Subcutaneous adipose tissue (tissue), 4 donors: Measurements from ENCODE around the gene SERGEF. TPM values are rescaled to one million over a fixed set of nuclear protein-coding genes. Genes with fewer than 3 reads are reported as not detected.

ENCODE experiments used
- CTCF ChIP-seq: fragments of 450-650 bp; IDR thresholded peaks from one replicate; pipeline ENCODE4 v1.5.1; 2016; ENCODE audit warnings: low read depth, mild to moderate bottlenecking, control low read depth, antibody characterized with exemption, moderate library complexity
- total RNA-seq, 4 donors: library from RNA; depleted of rRNA; stranded (reverse); fragments of >200 nt; gene quantifications; one replicate each; pipeline ENCODE4 v1.1.0, GENCODE V29; 2016

The SERGEF gene
- total RNA-seq, 4 donors from 2014 or later = 22.2 to 27.9 (median 26.1) TPM

DNA sequence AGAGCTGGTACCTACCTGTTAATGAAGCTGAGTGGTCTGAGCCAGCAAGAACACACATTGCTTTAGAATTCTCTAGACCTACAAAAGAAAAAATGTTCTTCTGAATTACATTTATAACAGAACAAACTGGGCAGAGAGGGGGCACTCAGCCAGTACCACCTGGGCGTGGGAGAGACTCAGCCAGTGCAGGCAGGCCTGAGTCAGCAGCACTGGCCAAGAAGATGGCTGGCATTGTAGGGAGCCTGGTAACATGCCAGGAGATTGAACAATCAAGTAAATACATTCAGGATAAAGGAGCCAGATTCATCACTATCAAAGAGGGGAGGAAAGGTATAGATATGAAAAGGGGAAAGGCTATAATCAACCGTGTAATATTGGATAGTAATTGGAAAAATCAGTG, 19.9 kb downstream of the SERGEF start:
- TF ChIP-seq CTCF = no peak

- no peak for TF ChIP-seq CTCF
Measured at GRCh38 chr11:17991783-17992433, 20.9 kb downstream of the SERGEF start.

DNA sequence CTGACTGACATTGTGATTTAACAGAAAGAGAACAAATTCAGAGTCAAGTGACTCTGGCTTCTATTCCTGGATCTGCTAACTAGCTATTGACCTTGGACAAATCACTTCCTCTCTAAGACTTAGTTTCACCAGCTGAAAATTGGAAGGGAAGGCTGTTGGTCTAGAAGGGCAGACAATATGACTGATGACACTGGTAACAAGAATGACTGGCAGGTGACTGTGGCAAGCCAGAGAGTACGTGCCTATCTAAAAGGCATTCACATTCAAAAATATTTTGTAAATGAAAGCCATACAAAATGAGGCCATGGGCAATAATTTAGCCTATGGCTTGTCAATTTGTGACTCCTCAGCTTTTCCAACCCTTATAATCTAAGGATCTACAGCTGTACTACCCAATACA, 23.5 kb downstream of the SERGEF start:
- no peak for TF ChIP-seq CTCF

GRCh38 chr11:17988465-17988864, 24.4 kb downstream of the SERGEF start:
- no peak for TF ChIP-seq CTCF

DNA sequence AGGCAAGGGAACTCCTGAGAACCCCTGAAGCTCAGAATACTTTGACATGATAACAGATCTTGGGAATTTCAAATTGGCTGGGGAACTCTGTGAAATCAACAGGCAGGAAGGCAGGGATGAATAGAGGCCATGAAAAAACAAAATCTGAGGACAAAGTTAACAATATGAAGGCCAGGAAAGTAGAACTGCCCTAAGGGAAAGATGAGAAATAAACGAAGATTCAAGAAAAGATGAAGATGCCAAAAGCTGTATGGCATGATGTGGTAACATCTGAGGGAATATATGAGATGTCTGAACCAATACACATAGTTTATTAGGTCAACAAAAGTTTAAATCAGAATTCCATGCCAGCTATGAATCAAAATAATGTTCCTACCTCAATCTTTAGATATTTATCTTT, 25.0 kb downstream of the SERGEF start:
- no peak for TF ChIP-seq CTCF

DNA sequence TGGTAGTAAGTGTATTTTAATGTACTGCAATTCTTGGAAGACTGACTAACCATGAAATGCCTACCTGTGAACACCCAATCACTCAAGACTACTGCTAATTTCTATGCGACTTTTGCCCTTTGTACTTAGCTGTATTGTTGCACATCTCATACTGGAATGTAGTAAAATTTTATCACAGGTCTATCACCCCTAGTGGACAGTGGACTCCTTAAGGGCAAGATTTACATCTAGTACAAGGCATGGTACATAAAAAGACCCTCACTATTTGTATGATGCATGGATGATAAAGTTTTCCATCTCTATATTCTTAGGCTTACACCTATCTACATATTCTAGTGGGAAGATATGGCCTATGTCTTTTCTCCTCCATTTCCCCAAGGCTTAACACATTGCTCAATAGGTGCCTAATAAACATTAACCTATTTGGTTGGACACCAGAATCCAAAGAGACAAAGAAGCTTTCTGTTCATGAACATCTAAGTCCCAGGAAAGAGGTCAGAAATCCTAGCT, 26.1 kb downstream of the SERGEF start:
- TF ChIP-seq CTCF = no peak

- TF ChIP-seq CTCF = no peak
Measured at GRCh38 chr11:17986007-17986710, 26.7 kb downstream of the SERGEF start.
